ENCODE data around the gene ARMC9. TPM values are rescaled to one million over a fixed set of nuclear protein-coding genes. Genes with fewer than 3 reads are reported as not detected.

The ARMC9 gene
- total and polyA plus RNA-seq, 2 donors (not counting 3 experiments of a cell fraction or from before 2014, with no cell fraction given) = 16.4 to 24.2 TPM

GRCh38 chr2:231258701-231259100, 60.3 kb downstream of the ARMC9 start:
- H3K27me3 ChIP-seq (ENCODE audit: control insufficient read depth in 2 of 2, insufficient read depth in 2 of 2, low read length in 2 of 2) = no peaks in the 10 kb centered on the region
- H3K9me3 ChIP-seq (replicated peaks; ENCODE audit: control insufficient read depth, insufficient read depth, low read length) = no peaks in the 10 kb centered on the region
- H3K27ac ChIP-seq (ENCODE audit: insufficient read depth, low read depth, low read length) = no peak overlapping the region
- TF ChIP-seq EZH2 (IDR thresholded peaks at IDR 0.05; ENCODE audit: borderline replicate concordance, low read depth, low read length, severe bottlenecking) (no peak), FOS (IDR thresholded peaks at IDR 0.05; ENCODE audit: borderline replicate concordance, insufficient read depth, low read length) (no peak), GATA2 (IDR thresholded peaks at IDR 0.05; ENCODE audit: insufficient read depth, insufficient read length, low read depth, low read length) (no peak), MYC (IDR thresholded peaks at IDR 0.05; ENCODE audit: low read depth, low read length) (no peak), POLR2AphosphoS5 (IDR thresholded peaks at IDR 0.05; ENCODE audit: insufficient read depth, low read depth, low read length) (no peak), JUN (IDR thresholded peaks at IDR 0.05; ENCODE audit: borderline replicate concordance, insufficient read depth, insufficient read length, low read depth) (no peak), CTCF (IDR thresholded peaks at IDR 0.05; ENCODE audit: extremely low read depth in 1 of 2, insufficient read depth in 1 of 2, low read depth in 1 of 2, low read length in 2 of 2) (no peak), POLR2A (IDR thresholded peaks at IDR 0.05; ENCODE audit: low read depth, low read length) (no peak)
- TF ChIP-seq, protein P1, sequence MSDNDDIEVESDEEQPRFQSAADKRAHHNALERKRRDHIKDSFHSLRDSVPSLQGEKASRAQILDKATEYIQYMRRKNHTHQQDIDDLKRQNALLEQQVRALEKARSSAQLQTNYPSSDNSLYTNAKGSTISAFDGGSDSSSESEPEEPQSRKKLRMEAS (IDR thresholded peaks at IDR 0.05; ENCODE audit: insufficient read depth, insufficient read length) = no peak
- FAIRE-seq (no peak), DNase-seq (ENCODE audit: low read depth, low spot score) (no peak)
- intact Hi-C loops (cut with micrococcal nuclease) = no loop called here
- H3K79me2 ChIP-seq (ENCODE audit: control insufficient read depth, insufficient read depth, low read length) = no peaks in the 10 kb centered on the region
- dilution Hi-C loops (cut with MboI; ENCODE audit: extremely low pct_ligation_motif_present, low sequenced_read_pairs) = no loop called here
- no peak overlapping the region for H2AFZ ChIP-seq (ENCODE audit: low read depth, low read length)
- H3K9ac ChIP-seq (replicated peaks; ENCODE audit: extremely low read depth, insufficient read depth, low read length) = no peak overlapping the region
- BruUV-seq (replicated peaks) = no TSS peak
- no peaks in the 10 kb centered on the region for H4K20me1 ChIP-seq (replicated peaks; ENCODE audit: control insufficient read depth, extremely low read depth, insufficient read depth, low read length)
- POLR2A ChIA-PET = no interaction called here
- no peaks in the 10 kb centered on the region for H3K9me1 ChIP-seq (replicated peaks; ENCODE audit: control insufficient read depth, extremely low read depth, insufficient read depth, low read length)
- H3K36me3 ChIP-seq (ENCODE audit: control insufficient read depth in 2 of 2, extremely low read depth in 1 of 2, insufficient read depth in 2 of 2, low read length in 2 of 2) = peaks cover 0 to 6% of the 10 kb centered on the region in 2 experiments
- CTCF ChIA-PET = interaction anchor here (1.0 kb wide), 1 partner anchor 193 kb away, joined by 3 read pairs; no protein-coding TSS in a partner anchor
- no peak overlapping the region for H3K4me3 ChIP-seq (replicated peaks in 1 of 3; ENCODE audit: insufficient read depth in 1 of 3, low read depth in 1 of 3, low read length in 3 of 3)
- H3K4me1 ChIP-seq (ENCODE audit: control insufficient read depth, extremely low read depth, insufficient read depth, low read length) = no peaks in the 10 kb centered on the region
- no peak overlapping the region for H3K4me2 ChIP-seq (ENCODE audit: insufficient read depth, low read length)

All from endothelial cell of umbilical vein (primary cell).